NOMO-1 treated with DMSO at 0.1 percent for 48 hours (cell line): ENCODE results near the gene PIGB.
"Not testable (repeated sequence)": the region's sequence is repeated elsewhere in the genome, so short reads cannot be mapped to it uniquely, and the experiment has no call there.

Source experiments
- DNase-seq: peaks from one replicate; lab custom pipeline; 2025; ENCODE audit not compliant: unreplicated experiment; lab: John Stamatoyannopoulos, UW

The PIGB gene

DNA sequence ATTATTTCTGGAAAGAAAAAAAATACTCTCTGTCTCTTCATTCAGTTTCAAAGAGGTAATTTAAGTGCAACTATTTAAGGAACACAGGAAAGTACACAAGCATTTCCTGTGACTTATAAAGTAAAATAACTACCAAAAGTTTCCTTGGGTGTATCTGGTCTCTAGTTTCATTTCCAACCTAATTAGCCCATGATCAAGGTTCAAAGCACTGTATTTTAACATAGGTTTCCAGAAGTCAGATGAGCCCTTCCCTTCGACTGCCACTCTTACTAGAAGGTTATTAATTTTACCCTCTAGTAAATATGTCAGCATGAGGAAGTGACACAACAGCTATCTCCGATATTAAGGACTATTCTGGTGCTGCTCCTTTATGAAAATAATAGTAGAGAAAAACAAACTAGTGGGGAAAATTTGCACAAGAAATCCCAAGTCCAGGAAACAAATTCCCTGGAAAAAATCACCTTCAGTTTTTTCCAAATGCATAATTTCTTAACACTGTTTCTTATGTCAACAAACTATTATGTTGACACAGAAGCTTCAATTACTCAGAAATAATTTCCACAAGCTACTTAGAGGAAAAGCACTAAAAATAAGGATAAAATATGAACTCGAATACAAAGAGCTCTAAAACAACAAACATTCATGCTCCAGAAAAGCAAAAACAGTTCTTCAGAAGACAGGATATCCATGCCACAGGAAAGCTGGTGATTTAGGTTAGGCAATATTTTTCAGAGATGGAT is 53.8 kb downstream of the PIGB start:
- peak; percentile 38 for DNase-seq

- no peak for DNase-seq
Measured at GRCh38 chr15:55379095-55379494, 60.1 kb downstream of the PIGB start.

GRCh38 chr15:55381595-55381994 is 62.6 kb downstream of the PIGB start:
- no peak for DNase-seq

GRCh38 chr15:55383687-55384086 is 64.7 kb downstream of the PIGB start:
- DNase-seq, result no peak

DNA sequence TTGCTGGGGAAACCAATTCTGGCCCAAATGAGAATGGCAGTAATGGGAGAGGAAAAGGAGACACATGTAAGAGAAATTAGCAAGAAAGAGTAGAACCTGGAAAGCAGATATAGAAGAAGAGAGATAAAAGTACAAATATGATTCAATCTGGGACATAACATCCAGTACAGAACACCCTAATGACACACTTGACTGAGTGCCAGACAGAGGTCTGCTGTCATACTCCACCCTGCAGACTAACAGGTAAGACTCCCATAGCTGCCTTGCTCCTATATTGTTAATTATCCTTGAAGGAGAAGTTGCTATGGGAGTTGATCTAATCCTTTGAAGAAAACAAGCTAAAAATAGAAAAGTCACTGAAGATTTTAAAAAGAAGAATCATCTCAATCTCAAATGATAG is 68.0 kb downstream of the PIGB start:
- DNase-seq, result no peak

DNA sequence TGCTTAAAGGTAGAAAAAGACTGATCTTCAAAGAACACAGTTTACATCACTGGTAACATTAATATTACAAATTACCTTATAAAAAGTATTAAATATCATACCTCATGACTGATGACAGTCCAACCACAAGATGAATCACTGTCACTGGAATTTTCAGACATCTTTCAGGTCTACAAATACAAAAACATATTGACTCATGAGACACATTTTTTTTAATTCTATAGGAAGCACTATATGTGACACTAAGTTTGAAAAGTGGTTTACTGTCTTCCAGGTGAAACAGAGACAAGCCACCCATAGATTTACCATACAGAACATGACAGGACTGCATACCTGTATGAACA is 70.2 kb downstream of the PIGB start:
- DNase-seq, result no peak

- peak; percentile 68 for DNase-seq
Measured at GRCh38 chr15:55394694-55395093, 75.7 kb downstream of the PIGB start.

- no peak for DNase-seq
Measured at GRCh38 chr15:55398243-55398642, 79.2 kb downstream of the PIGB start.

DNA sequence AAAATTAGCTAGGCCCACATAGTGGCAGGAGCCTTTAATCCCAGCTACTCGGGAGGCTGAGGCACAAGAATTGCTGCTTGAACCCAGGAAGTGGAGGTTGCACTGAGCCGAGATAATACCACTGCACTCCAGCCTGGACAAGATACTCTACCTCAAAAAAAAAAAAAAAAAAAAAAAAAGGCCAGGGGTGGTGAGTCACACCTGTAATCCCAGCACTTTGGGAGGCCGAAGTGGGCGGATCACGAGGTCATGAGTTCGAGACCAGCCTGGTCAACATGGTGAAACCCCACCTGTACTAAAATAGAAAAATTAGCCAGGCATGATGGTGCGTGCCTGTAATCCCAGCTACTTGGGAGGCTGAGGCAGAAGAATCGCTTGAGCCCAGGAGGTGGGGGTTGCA is 81.0 kb downstream of the PIGB start:
- not testable (repeated sequence) for DNase-seq

- DNase-seq, result no peak
Measured at GRCh38 chr15:55401786-55402246, 82.8 kb downstream of the PIGB start.

- DNase-seq, result no peak
Measured at GRCh38 chr15:55402707-55403106, 83.7 kb downstream of the PIGB start.

GRCh38 chr15:55403531-55403930 is 84.5 kb downstream of the PIGB start:
- peak; percentile 96 for DNase-seq
